ENCODE results near the gene KIR3DL2. TPM values are rescaled to one million over a fixed set of nuclear protein-coding genes. Genes with fewer than 3 reads are reported as not detected.

The KIR3DL2 gene
- total and polyA plus RNA-seq, 2 of the 4 experiments (the other 2 are of a cell fraction): not detected

DNA sequence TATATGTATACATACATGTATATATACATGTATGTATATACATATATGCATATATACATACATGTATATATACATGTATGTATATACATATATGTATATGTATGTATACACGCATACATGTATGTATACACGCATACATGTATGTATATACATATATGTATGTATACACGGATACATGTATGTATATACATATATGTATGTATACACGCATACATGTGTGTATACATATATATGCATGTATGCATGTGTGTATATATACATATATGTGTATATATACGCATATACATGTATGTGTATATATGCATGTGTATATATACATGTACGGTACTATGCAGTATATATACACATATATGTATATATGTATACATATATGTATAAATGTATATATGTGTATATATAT is 53.1 kb downstream of the KIR3DL2 start:
- intact Hi-C loops (cut with micrococcal nuclease): no loop called here
- Histone ChIP-seq H4K20me1 (ENCODE audit: insufficient read depth, low read length) (no peaks in the 10 kb centered on the region), H4K91ac (ENCODE audit: insufficient read depth, low read depth, low read length) (no peak overlapping the region), H3K27ac (ENCODE audit: insufficient read depth, low read length) (no peak overlapping the region), H2BK20ac (ENCODE audit: low read depth, low read length) (no peak overlapping the region), H3K4me1 (ENCODE audit: control insufficient read depth, insufficient read depth, low read length) (no peaks in the 10 kb centered on the region), H3K4ac (ENCODE audit: low read depth, low read length) (no peak overlapping the region), H3K36me3 (ENCODE audit: control insufficient read depth, insufficient read depth, low read length) (no peaks in the 10 kb centered on the region), H3K9ac (ENCODE audit: low read depth, low read length) (no peak overlapping the region), H3K14ac (replicated peaks; ENCODE audit: low read depth, low read length) (no peak overlapping the region), H2BK5ac (ENCODE audit: low read depth, low read length, poor library complexity, severe bottlenecking) (no peak overlapping the region), H2AK9ac (replicated peaks; ENCODE audit: low read depth, low read length, poor library complexity) (no peak overlapping the region), H3K18ac (ENCODE audit: low read depth, low read length) (no peak overlapping the region), H3K23ac (ENCODE audit: low read depth, low read length) (no peak overlapping the region), H3K27me3 (ENCODE audit: control insufficient read depth, insufficient read depth, low read length) (no peaks in the 10 kb centered on the region), H3K56ac (ENCODE audit: extremely low read depth, insufficient read depth, low read length) (no peak overlapping the region), H2AK5ac (ENCODE audit: low read depth, low read length) (no peak overlapping the region), H2AFZ (replicated peaks; ENCODE audit: low read length, poor library complexity) (no peak overlapping the region), H4K5ac (ENCODE audit: low read depth, low read length) (no peak overlapping the region), H3K9me1 (ENCODE audit: insufficient read depth, low read length) (no peaks in the 10 kb centered on the region), H2BK120ac (ENCODE audit: low read depth, low read length) (no peak overlapping the region), H3K4me3 (ENCODE audit: insufficient read depth, low read depth, low read length) (no peak overlapping the region), H4K8ac (ENCODE audit: low read depth in 2 of 2, low read length in 2 of 2) (no peak overlapping the region), H3K9me3 (ENCODE audit: control insufficient read depth, insufficient read depth, low read length) (peaks cover 17% of the 10 kb centered on the region), H3K79me1 (ENCODE audit: low read depth in 1 of 2, low read length in 2 of 2) (no peaks in the 10 kb centered on the region), H2BK15ac (ENCODE audit: low read depth, low read length) (no peak overlapping the region), H3K4me2 (ENCODE audit: low read depth, low read length) (no peak overlapping the region)
- no CpG with 5 or more reads among the region's 6 CpGs for WGBS, 2 experiments (ENCODE audit: extremely low coverage in 2 of 2, insufficient read length in 1 of 2)
- TF ChIP-seq BHLHE40 (IDR thresholded peaks at IDR 0.05; ENCODE audit: low read depth, low read length): no peak
- no peak for TF ChIP-seq RCOR1 (IDR thresholded peaks at IDR 0.05; ENCODE audit: insufficient replicate concordance, low read length)
- no peak for TF ChIP-seq CHD1 (IDR thresholded peaks at IDR 0.05; ENCODE audit: low read depth, low read length)
- no peak for TF ChIP-seq RFX5 (IDR thresholded peaks at IDR 0.05; ENCODE audit: low read depth, low read length)
- TF ChIP-seq MAZ (IDR thresholded peaks at IDR 0.05; ENCODE audit: borderline replicate concordance, low read depth, low read length): no peak
- TF ChIP-seq, protein P1, sequence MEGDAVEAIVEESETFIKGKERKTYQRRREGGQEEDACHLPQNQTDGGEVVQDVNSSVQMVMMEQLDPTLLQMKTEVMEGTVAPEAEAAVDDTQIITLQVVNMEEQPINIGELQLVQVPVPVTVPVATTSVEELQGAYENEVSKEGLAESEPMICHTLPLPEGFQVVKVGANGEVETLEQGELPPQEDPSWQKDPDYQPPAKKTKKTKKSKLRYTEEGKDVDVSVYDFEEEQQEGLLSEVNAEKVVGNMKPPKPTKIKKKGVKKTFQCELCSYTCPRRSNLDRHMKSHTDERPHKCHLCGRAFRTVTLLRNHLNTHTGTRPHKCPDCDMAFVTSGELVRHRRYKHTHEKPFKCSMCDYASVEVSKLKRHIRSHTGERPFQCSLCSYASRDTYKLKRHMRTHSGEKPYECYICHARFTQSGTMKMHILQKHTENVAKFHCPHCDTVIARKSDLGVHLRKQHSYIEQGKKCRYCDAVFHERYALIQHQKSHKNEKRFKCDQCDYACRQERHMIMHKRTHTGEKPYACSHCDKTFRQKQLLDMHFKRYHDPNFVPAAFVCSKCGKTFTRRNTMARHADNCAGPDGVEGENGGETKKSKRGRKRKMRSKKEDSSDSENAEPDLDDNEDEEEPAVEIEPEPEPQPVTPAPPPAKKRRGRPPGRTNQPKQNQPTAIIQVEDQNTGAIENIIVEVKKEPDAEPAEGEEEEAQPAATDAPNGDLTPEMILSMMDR (conservative IDR thresholded peaks at IDR 0.05; ENCODE audit: low read depth, low read length): no peak
- no peak for TF ChIP-seq NFE2L2 (IDR thresholded peaks at IDR 0.05; ENCODE audit: low read depth, low read length)
- TF ChIP-seq POLR2A (IDR thresholded peaks at IDR 0.05; ENCODE audit: low read depth, low read length): no peak
- TF ChIP-seq, protein P2, sequence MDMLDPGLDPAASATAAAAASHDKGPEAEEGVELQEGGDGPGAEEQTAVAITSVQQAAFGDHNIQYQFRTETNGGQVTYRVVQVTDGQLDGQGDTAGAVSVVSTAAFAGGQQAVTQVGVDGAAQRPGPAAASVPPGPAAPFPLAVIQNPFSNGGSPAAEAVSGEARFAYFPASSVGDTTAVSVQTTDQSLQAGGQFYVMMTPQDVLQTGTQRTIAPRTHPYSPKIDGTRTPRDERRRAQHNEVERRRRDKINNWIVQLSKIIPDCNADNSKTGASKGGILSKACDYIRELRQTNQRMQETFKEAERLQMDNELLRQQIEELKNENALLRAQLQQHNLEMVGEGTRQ (IDR thresholded peaks at IDR 0.05; ENCODE audit: low read depth, low read length): no peak
- TF ChIP-seq RAD21 (IDR thresholded peaks at IDR 0.05; ENCODE audit: low read length): no peak
- no peak for TF ChIP-seq MXI1 (IDR thresholded peaks at IDR 0.05; ENCODE audit: borderline replicate concordance, low read depth, low read length)
- TF ChIP-seq, protein P3, sequence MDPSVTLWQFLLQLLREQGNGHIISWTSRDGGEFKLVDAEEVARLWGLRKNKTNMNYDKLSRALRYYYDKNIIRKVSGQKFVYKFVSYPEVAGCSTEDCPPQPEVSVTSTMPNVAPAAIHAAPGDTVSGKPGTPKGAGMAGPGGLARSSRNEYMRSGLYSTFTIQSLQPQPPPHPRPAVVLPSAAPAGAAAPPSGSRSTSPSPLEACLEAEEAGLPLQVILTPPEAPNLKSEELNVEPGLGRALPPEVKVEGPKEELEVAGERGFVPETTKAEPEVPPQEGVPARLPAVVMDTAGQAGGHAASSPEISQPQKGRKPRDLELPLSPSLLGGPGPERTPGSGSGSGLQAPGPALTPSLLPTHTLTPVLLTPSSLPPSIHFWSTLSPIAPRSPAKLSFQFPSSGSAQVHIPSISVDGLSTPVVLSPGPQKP (IDR thresholded peaks at IDR 0.05; ENCODE audit: borderline replicate concordance, low read depth, low read length): no peak
- TF ChIP-seq CEBPB (IDR thresholded peaks at IDR 0.05; ENCODE audit: low read depth, low read length): no peak
- TF ChIP-seq SMC3 (IDR thresholded peaks at IDR 0.05; ENCODE audit: low read depth, low read length): no peak
- no peak for TF ChIP-seq MAFK (IDR thresholded peaks at IDR 0.05; ENCODE audit: low read depth, low read length)
- TF ChIP-seq FOS (IDR thresholded peaks at IDR 0.05; ENCODE audit: low read depth, low read length): no peak
- no peak for ATAC-seq (ENCODE audit: low read depth)
- in situ Hi-C loops (cut with MboI; ENCODE audit: low sequenced_read_pairs): no loop called here
- dilution Hi-C loops (cut with HindIII; ENCODE audit: low sequenced_read_pairs, unreplicated experiment): no loop called here
- DNase-seq: no peak
- ChIA-PET CTCF (no interaction called here), POLR2A (ENCODE audit: unreplicated experiment) (no interaction called here)
- BruUV-seq (replicated peaks): no TSS peak
